A549 (cell line): ENCODE results near the gene MUC5AC. TPM values are rescaled to one million over a fixed set of nuclear protein-coding genes. Genes with fewer than 3 reads are reported as not detected.

Experiments
- ATAC-seq, 2 experiments: fragments of 200-7000 bp in 1 of 2; fragments of >200 bp in 1 of 2; cut with Nextera tagmentation in 1 of 2; cut with Tn5 transposase in 1 of 2; 3 replicates each; pipeline versions ENCODE4 v1.8.0 to v1.9.1; 2018 to 2020; ENCODE audit warnings: mild to moderate bottlenecking in 1 of 2, moderate library complexity in 1 of 2
- CTCF ChIA-PET: fragments of 300-600 bp; sonication (Branson Sonifier 250); formaldehyde crosslinking; extraction: SDS; loops from one replicate; lab custom pipeline; 2021; ENCODE audit warnings: antibody characterized with exemption, inconsistent platforms; lab: Yijun Ruan, JAX
- POLR2A ChIA-PET: fragments of 350-600 bp; formaldehyde crosslinking; extraction: SDS; loops from one replicate; lab custom pipeline; 2021; ENCODE audit warnings: antibody characterized with exemption, inconsistent platforms; lab: Yijun Ruan, JAX
- DNase-seq, 2 experiments: peaks; one replicate each; pipeline versions ENCODE4 v3.0.0 to v3.0.0-alpha.2; 2011 to 2016; ENCODE audit warnings: low read depth in 1 of 2, low spot score in 1 of 2
- FAIRE-seq: peaks from 2 replicates; lab custom pipeline; 2011; peaks lifted over from hg19 to GRCh38; lab: Jason Lieb, UNC
- H3K27ac ChIP-seq, 2 experiments: fragments of >200 bp; sonication (Bioruptor Twin); formaldehyde crosslinking; 3 replicates each; pipeline ENCODE4 v1.5.1; 2016 to 2017
- H3K4me1 ChIP-seq: fragments of >200 bp; sonication (Bioruptor Twin); formaldehyde crosslinking; 3 replicates; pipeline ENCODE4 v1.6.1; 2016
- H3K4me2 ChIP-seq: fragments of >200 bp; sonication (Bioruptor Twin); formaldehyde crosslinking; 3 replicates; pipeline ENCODE4 v1.6.1; 2016
- H3K4me3 ChIP-seq: fragments of >200 bp; sonication (Bioruptor Twin); formaldehyde crosslinking; 3 replicates; pipeline ENCODE4 v1.5.1; 2016
- H3K9me3 ChIP-seq: fragments of >200 bp; sonication (Bioruptor Twin); formaldehyde crosslinking; 3 replicates; pipeline ENCODE4 v1.6.1; 2016
- CBX2 ChIP-seq: fragments of 200-600 bp; sonication (generic); IDR thresholded peaks from 2 replicates; pipeline ENCODE4 v1.6.1; 2016; ENCODE audit warnings: low read depth, mild to moderate bottlenecking, borderline replicate concordance
- CHD2 ChIP-seq: fragments of 150-350 bp; IDR thresholded peaks from 2 replicates; pipeline ENCODE4 v1.6.1; 2014; ENCODE audit warnings: low read length; ENCODE audit not compliant: partially characterized antibody
- CHD4 ChIP-seq: fragments of 200-600 bp; sonication (generic); IDR thresholded peaks from 2 replicates; pipeline ENCODE4 v1.6.1; 2016; ENCODE audit warnings: antibody characterized with exemption, mild to moderate bottlenecking, borderline replicate concordance
- CTCF ChIP-seq: fragments of >200 bp; sonication (Bioruptor Twin); formaldehyde crosslinking; IDR thresholded peaks from 3 replicates; pipeline ENCODE4 v1.5.1; 2016
- E2F6 ChIP-seq: IDR thresholded peaks from 2 replicates; pipeline ENCODE4 v1.6.1; 2012; ENCODE audit warnings: low read depth, borderline replicate concordance
- EHF ChIP-seq: fragments of 250-450 bp; sonication (Bioruptor Pico); IDR thresholded peaks from 2 replicates; pipeline ENCODE4 v1.5.0; 2020; ENCODE audit warnings: mild to moderate bottlenecking
- FOSB ChIP-seq: fragments of 250-450 bp; sonication (Bioruptor Pico); IDR thresholded peaks from 2 replicates; pipeline ENCODE4 v1.5.0; 2020; ENCODE audit warnings: mild to moderate bottlenecking, moderate library complexity
- FOXS1 ChIP-seq: fragments of 250-450 bp; sonication (Bioruptor Pico); IDR thresholded peaks from 2 replicates; pipeline ENCODE4 v1.5.0; 2020; ENCODE audit warnings: mild to moderate bottlenecking, moderate library complexity
- GATA3 ChIP-seq: IDR thresholded peaks from 2 replicates; pipeline ENCODE4 v1.6.1; 2012; ENCODE audit warnings: borderline replicate concordance
- HDAC2 ChIP-seq: fragments of 200-600 bp; sonication (generic); IDR thresholded peaks from 2 replicates; pipeline ENCODE4 v1.6.1; 2016
- HEYL ChIP-seq: fragments of 250-450 bp; sonication (Bioruptor Pico); IDR thresholded peaks from 2 replicates; pipeline ENCODE4 v1.8.0; 2021; ENCODE audit warnings: mild to moderate bottlenecking, moderate library complexity
- HMGXB4 ChIP-seq: fragments of 250-450 bp; sonication (Bioruptor Pico); IDR thresholded peaks from 2 replicates; pipeline ENCODE4 v1.5.0; 2021; ENCODE audit warnings: mild to moderate bottlenecking, moderate library complexity, borderline replicate concordance
- HOXA7 ChIP-seq: fragments of 250-450 bp; sonication (Bioruptor Pico); IDR thresholded peaks from 2 replicates; pipeline ENCODE4 v1.5.0; 2020; ENCODE audit warnings: mild to moderate bottlenecking, moderate library complexity
- JUN ChIP-seq, 2 experiments: fragments of >200 bp; sonication (Bioruptor Twin); formaldehyde crosslinking; IDR thresholded peaks; 2 replicates in 1 of 2; 3 replicates in 1 of 2; pipeline ENCODE4 v1.6.1; 2016 to 2017
- KDM5A ChIP-seq: fragments of 200-600 bp; sonication (generic); IDR thresholded peaks from 2 replicates; pipeline ENCODE4 v1.6.1; 2016; ENCODE audit warnings: antibody characterized with exemption, mild to moderate bottlenecking
- PBX3 ChIP-seq: IDR thresholded peaks from 2 replicates; pipeline ENCODE4 v1.6.1; 2012
- REST ChIP-seq: fragments of 200-600 bp; sonication (generic); IDR thresholded peaks from 2 replicates; pipeline ENCODE4 v1.6.1; 2016; ENCODE audit warnings: antibody characterized with exemption, mild to moderate bottlenecking, moderate library complexity
- RNF2 ChIP-seq: fragments of 200-600 bp; sonication (generic); IDR thresholded peaks from 2 replicates; pipeline ENCODE4 v1.6.1; 2016; ENCODE audit warnings: low read depth, mild to moderate bottlenecking, antibody characterized with exemption, moderate library complexity, borderline replicate concordance
- SREBF2 ChIP-seq: fragments of 450-650 bp; IDR thresholded peaks from 2 replicates; pipeline ENCODE4 v1.6.1; 2014; ENCODE audit warnings: mild to moderate bottlenecking, moderate library complexity
- TFCP2L1 ChIP-seq: fragments of 250-450 bp; sonication (Bioruptor Pico); IDR thresholded peaks from 2 replicates; pipeline ENCODE4 v1.5.0; 2021; ENCODE audit warnings: mild to moderate bottlenecking
- TP53 ChIP-seq: fragments of 250-450 bp; sonication (Bioruptor Pico); IDR thresholded peaks from 2 replicates; pipeline ENCODE4 v1.5.0; 2021; ENCODE audit warnings: mild to moderate bottlenecking, moderate library complexity
- WGBS: methylation state at CpG from one replicate; pipeline ENCODE4 v1.1.6; 2017; ENCODE audit errors: missing lambda C conversion rate; 5-methylcytosine and 5-hydroxymethylcytosine counted together
- polyA plus RNA-seq, 4 experiments: library from polyadenylated mRNA; depleted of rRNA in 3 of 4; stranded (reverse); fragments of >200 nt; fragmentation: RNase III in 1 of 4; extraction: RNeasy Plus Mini Kit Qiagen cat#74134 plus additional on column Dnase treatment in 1 of 4; gene quantifications; 2 replicates in 3 of 4; 3 replicates in 1 of 4; pipeline ENCODE4 v1.2.3, GENCODE V29; 2011 to 2017

The MUC5AC gene
- polyA plus RNA-seq, 2 of the 4 experiments (the other 2 are of a cell fraction), result 0.18 to 7.4 TPM

GRCh38 chr11:1118755-1119603 lies 38.8 kb upstream of the MUC5AC start:
- no peak for FAIRE-seq
- Histone ChIP-seq H3K4me3 (no peak overlapping the region), H3K9me3 (no peaks in the 10 kb centered on the region), H3K4me1 (peaks cover 10% of the 10 kb centered on the region; the same call in 1 of the 3 replicates), H3K4me2 (no peak overlapping the region), H3K27ac (peak overlapping the region; percentile 21 to 41; a peak in 3 of 6 replicates)
- DNase-seq, result no peak
- TF ChIP-seq HEYL (CRISPR knock-in tag) (no peak), SREBF2 (no peak), RNF2 (no peak), TFCP2L1 (no peak), HDAC2 (no peak), PBX3 (no peak), E2F6 (no peak), CHD4 (no peak), JUN (IDR thresholded peaks at IDR 0.05) (no peak), HMGXB4 (CRISPR knock-in tag) (no peak), GATA3 (no peak), KDM5A (no peak)
- 76% methylated on average over 22 of the region's 22 CpGs for WGBS
- CTCF ChIA-PET, result no interaction called here
- POLR2A ChIA-PET, result no interaction called here
- ATAC-seq, result no peak

- H3K9me3 ChIP-seq, result no peaks in the 10 kb centered on the region
- POLR2A ChIA-PET, result no interaction called here
- CTCF ChIA-PET, result no interaction called here
- no peak overlapping the region for H3K4me3 ChIP-seq
- TF ChIP-seq CBX2, result no peak
- TF ChIP-seq PBX3, result no peak
- TF ChIP-seq FOSB (CRISPR knock-in tag), result no peak
- no peak for TF ChIP-seq HDAC2
- TF ChIP-seq CTCF, result no peak
- no peak for TF ChIP-seq RNF2
- no peak for TF ChIP-seq EHF (CRISPR knock-in tag)
- TF ChIP-seq HOXA7 (CRISPR knock-in tag), result no peak
- no peak for TF ChIP-seq FOXS1
- no peak for TF ChIP-seq HEYL (CRISPR knock-in tag)
- TF ChIP-seq REST, result no peak
- TF ChIP-seq CHD2, result no peak
- TF ChIP-seq TFCP2L1, result no peak
- TF ChIP-seq TP53, result no peak
- H3K4me1 ChIP-seq, result peaks cover 10% of the 10 kb centered on the region; the same call in 1 of the 3 replicates
- peak overlapping the region; percentile 21 to 41; a peak in 4 of 6 replicates for H3K27ac ChIP-seq
- FAIRE-seq (no peak), DNase-seq (no peak), ATAC-seq (no peak)
- H3K4me2 ChIP-seq, result no peak overlapping the region
- WGBS, result 86% methylated on average over 9 of the region's 17 CpGs
These were observed 38.1 kb upstream of the MUC5AC start for GRCh38 chr11:1119604-1120146.
